ENCODE data around the gene CORO2A.

DNA sequence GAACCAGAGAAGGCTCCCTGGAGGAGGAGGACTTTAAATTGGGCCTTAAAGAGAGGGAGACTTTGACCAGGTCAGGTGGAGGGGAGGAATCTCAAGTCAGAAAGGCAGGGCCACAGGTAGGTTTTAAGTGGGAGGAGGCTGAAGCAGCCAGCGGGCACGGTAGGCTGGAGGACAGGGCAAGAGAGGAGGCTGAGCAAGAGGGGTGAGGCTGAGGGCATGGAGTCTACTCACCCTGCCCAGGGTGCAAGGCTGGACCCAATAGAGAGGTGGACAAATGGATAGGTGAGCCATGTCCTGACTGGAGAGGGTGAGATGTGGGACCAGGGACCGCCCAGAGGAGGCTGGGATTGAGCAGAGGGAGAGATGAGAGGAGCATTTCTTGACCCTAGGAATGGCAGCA, 47.8 kb downstream of the CORO2A start:
- TF ChIP-seq, protein P1, sequence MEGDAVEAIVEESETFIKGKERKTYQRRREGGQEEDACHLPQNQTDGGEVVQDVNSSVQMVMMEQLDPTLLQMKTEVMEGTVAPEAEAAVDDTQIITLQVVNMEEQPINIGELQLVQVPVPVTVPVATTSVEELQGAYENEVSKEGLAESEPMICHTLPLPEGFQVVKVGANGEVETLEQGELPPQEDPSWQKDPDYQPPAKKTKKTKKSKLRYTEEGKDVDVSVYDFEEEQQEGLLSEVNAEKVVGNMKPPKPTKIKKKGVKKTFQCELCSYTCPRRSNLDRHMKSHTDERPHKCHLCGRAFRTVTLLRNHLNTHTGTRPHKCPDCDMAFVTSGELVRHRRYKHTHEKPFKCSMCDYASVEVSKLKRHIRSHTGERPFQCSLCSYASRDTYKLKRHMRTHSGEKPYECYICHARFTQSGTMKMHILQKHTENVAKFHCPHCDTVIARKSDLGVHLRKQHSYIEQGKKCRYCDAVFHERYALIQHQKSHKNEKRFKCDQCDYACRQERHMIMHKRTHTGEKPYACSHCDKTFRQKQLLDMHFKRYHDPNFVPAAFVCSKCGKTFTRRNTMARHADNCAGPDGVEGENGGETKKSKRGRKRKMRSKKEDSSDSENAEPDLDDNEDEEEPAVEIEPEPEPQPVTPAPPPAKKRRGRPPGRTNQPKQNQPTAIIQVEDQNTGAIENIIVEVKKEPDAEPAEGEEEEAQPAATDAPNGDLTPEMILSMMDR (IDR thresholded peaks at IDR 0.05): no peak
- no peak for TF ChIP-seq EZH2 (IDR thresholded peaks at IDR 0.05)

All from neural progenitor cell (in vitro differentiated cells).